Testis (tissue), 2 donors: ENCODE measurements around the gene FLRT3.

Source experiments
- POLR2A ChIP-seq: fragments of 450-650 bp; IDR thresholded peaks from one replicate; pipeline ENCODE4 v1.6.1; 2017; ENCODE audit warnings: antibody characterized with exemption, mild to moderate bottlenecking, moderate library complexity
- TF ChIP-seq, protein P1 (sequence below), 3 experiments: fragments of 450-650 bp in 2 of 3; fragments of 200-600 bp in 1 of 3; sonication (generic) in 1 of 3; IDR thresholded peaks; one replicate each; pipeline ENCODE4 v1.5.1; 2016 to 2019; ENCODE audit warnings: antibody characterized with exemption in 3 of 3, mild to moderate bottlenecking in 2 of 3, moderate library complexity in 1 of 3

DNA sequence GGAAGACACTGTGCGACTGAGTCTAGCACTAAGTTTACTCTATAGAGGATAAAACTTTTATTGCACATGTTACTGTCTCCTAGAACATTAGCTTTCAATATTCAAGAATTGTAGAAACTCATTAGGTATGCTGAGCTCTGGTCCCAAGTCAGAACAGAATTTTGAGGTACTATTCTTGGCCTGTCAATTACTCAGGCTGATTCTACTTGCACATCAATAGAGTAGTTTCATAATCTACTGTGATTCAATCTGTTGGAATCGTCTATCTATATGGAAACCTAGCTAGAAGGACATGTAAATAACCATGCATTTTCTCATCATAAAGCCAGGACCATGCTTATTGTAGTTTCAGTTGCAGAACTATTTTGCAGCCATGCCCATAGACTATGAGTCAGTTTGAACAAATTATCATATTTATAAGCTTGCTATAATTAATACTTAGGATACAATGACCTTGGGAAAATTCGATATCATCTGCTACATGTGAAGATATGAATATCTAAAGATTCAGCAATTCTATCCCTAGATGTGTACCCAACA is 41.6 kb downstream of the FLRT3 start:
- TF ChIP-seq POLR2A: no peak
- TF ChIP-seq, protein P1, sequence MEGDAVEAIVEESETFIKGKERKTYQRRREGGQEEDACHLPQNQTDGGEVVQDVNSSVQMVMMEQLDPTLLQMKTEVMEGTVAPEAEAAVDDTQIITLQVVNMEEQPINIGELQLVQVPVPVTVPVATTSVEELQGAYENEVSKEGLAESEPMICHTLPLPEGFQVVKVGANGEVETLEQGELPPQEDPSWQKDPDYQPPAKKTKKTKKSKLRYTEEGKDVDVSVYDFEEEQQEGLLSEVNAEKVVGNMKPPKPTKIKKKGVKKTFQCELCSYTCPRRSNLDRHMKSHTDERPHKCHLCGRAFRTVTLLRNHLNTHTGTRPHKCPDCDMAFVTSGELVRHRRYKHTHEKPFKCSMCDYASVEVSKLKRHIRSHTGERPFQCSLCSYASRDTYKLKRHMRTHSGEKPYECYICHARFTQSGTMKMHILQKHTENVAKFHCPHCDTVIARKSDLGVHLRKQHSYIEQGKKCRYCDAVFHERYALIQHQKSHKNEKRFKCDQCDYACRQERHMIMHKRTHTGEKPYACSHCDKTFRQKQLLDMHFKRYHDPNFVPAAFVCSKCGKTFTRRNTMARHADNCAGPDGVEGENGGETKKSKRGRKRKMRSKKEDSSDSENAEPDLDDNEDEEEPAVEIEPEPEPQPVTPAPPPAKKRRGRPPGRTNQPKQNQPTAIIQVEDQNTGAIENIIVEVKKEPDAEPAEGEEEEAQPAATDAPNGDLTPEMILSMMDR (IDR thresholded peaks at IDR 0.05): no peak
